SU-DHL-6 (cell line): ENCODE data around the gene CEP350.
"Not testable (repeated sequence)": the region's sequence is repeated elsewhere in the genome, so short reads cannot be mapped to it uniquely, and the experiment has no call there.

Experiments used
- H2AFZ ChIP-seq: fragments of 200-600 bp; sonication (generic); 2 replicates; pipeline ENCODE4 v1.6.1; 2014; ENCODE audit warnings: low read depth, mild to moderate bottlenecking, moderate library complexity, mixed read lengths, antibody characterized with exemption, low read length; ENCODE audit not compliant: severe bottlenecking
- H3F3A ChIP-seq: fragments of 200-600 bp; shearing (Covaris generic); 2 replicates; pipeline ENCODE4 v1.6.0; 2016; ENCODE audit warnings: antibody characterized with exemption, mild to moderate bottlenecking; ENCODE audit not compliant: insufficient read depth
- H3K27ac ChIP-seq: fragments of 200-600 bp; sonication (generic); 2 replicates; pipeline ENCODE4 v1.5.1; 2016; ENCODE audit warnings: low read depth, mild to moderate bottlenecking, low read length, moderate library complexity, mixed read lengths
- H3K27me3 ChIP-seq: fragments of 200-600 bp; sonication (generic), shearing (Covaris generic); 2 replicates; pipeline ENCODE4 v1.6.0; 2014; ENCODE audit warnings: mild to moderate bottlenecking, low read length
- H3K36me3 ChIP-seq: fragments of 200-600 bp; sonication (generic); 2 replicates; pipeline ENCODE4 v1.6.1; 2014; ENCODE audit warnings: mild to moderate bottlenecking, low read length, mixed read lengths
- H3K4me2 ChIP-seq: fragments of 300-600, 200-600 bp; shearing (Covaris generic), sonication (generic); 2 replicates; pipeline ENCODE4 v1.6.0; 2014; ENCODE audit warnings: low read length, low read depth, mild to moderate bottlenecking; ENCODE audit not compliant: poor library complexity, severe bottlenecking
- H3K4me3 ChIP-seq: fragments of 200-600 bp; sonication (generic); 2 replicates; pipeline ENCODE4 v1.5.1; 2014; ENCODE audit warnings: antibody characterized with exemption, low read length, mild to moderate bottlenecking, mixed read lengths; ENCODE audit not compliant: insufficient read depth, poor library complexity, severe bottlenecking
- H3K79me2 ChIP-seq: fragments of 200-600 bp; sonication (generic); 2 replicates; pipeline ENCODE4 v1.6.1; 2014; ENCODE audit warnings: mild to moderate bottlenecking, low read length, moderate library complexity; ENCODE audit not compliant: insufficient read depth
- H3K9ac ChIP-seq: fragments of 200-600 bp; sonication (generic); 2 replicates; pipeline ENCODE4 v1.7.0; 2014; ENCODE audit warnings: mild to moderate bottlenecking, low read length
- H3K9me2 ChIP-seq: fragments of 200-600 bp; sonication (generic); replicated peaks from 2 replicates; pipeline ENCODE4 v1.6.1; 2014; ENCODE audit warnings: low read length; ENCODE audit not compliant: insufficient read depth
- H3K9me3 ChIP-seq: fragments of 200-600 bp; sonication (generic); 2 replicates; pipeline ENCODE4 v1.6.1; 2014; ENCODE audit warnings: low read length, mixed read lengths; ENCODE audit not compliant: insufficient read depth
- H4K20me1 ChIP-seq: fragments of 200-600 bp; sonication (generic); 2 replicates; pipeline ENCODE4 v1.6.1; 2014; ENCODE audit warnings: low read depth, mild to moderate bottlenecking, antibody characterized with exemption, low read length, moderate library complexity, mixed read lengths
- EZH2phosphoT487 ChIP-seq: fragments of 200-600 bp; sonication (generic), shearing (Covaris generic); conservative IDR thresholded peaks from 2 replicates; pipeline ENCODE4 v1.6.1; 2018; ENCODE audit warnings: mild to moderate bottlenecking, antibody characterized with exemption, low read length, moderate library complexity, mixed read lengths
- TF ChIP-seq, protein P1 (sequence below): fragments of 200-600 bp; sonication (generic); IDR thresholded peaks from one replicate; pipeline ENCODE4 v1.5.1; 2017; ENCODE audit warnings: antibody characterized with exemption, mild to moderate bottlenecking, low read length, moderate library complexity; ENCODE audit not compliant: insufficient read depth, poor library complexity, severe bottlenecking

The CEP350 gene

GRCh38 chr1:180000575-180000974 is 46.0 kb downstream of the CEP350 start:
- Histone ChIP-seq H3K79me2 (no peaks in the 10 kb centered on the region), H2AFZ (no peak overlapping the region), H3F3A (peaks cover 11% of the 10 kb centered on the region; the same call in 1 of the 2 replicates), H3K4me2 (no peak overlapping the region), H3K4me3 (no peak overlapping the region), H3K9ac (no peak overlapping the region), H3K27me3 (no peaks in the 10 kb centered on the region), H4K20me1 (no peaks in the 10 kb centered on the region), H3K36me3 (peaks cover 21% of the 10 kb centered on the region), H3K9me3 (no peaks in the 10 kb centered on the region), H3K9me2 (no peaks in the 10 kb centered on the region), H3K27ac (no peak overlapping the region)
- TF ChIP-seq, protein P1, sequence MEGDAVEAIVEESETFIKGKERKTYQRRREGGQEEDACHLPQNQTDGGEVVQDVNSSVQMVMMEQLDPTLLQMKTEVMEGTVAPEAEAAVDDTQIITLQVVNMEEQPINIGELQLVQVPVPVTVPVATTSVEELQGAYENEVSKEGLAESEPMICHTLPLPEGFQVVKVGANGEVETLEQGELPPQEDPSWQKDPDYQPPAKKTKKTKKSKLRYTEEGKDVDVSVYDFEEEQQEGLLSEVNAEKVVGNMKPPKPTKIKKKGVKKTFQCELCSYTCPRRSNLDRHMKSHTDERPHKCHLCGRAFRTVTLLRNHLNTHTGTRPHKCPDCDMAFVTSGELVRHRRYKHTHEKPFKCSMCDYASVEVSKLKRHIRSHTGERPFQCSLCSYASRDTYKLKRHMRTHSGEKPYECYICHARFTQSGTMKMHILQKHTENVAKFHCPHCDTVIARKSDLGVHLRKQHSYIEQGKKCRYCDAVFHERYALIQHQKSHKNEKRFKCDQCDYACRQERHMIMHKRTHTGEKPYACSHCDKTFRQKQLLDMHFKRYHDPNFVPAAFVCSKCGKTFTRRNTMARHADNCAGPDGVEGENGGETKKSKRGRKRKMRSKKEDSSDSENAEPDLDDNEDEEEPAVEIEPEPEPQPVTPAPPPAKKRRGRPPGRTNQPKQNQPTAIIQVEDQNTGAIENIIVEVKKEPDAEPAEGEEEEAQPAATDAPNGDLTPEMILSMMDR, result no peak
- TF ChIP-seq EZH2phosphoT487, result no peak

DNA sequence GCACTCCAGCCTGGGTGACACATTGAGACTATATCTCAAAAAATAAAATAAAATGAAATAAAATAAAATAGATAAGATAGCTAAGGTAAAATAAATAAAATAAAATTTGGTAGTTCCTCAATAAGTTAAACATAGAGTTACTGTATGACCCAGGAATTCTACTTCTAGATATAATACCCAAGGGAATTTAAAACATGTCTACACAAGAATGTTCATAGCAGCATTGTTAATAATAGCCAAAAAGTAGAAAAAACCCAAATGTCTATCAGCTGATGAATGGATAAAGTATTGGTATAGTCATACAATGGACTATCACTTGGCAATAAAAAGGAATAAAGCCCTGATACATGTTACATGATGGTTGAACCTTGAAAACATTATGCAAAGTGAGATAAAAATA is 47.8 kb downstream of the CEP350 start:
- H2AFZ ChIP-seq, result no peak overlapping the region
- H3K79me2 ChIP-seq, result no peaks in the 10 kb centered on the region
- H3K27ac ChIP-seq, result no peak overlapping the region
- H3K9me2 ChIP-seq, result no peaks in the 10 kb centered on the region
- peaks cover 16% of the 10 kb centered on the region for H3K36me3 ChIP-seq
- no peaks in the 10 kb centered on the region for H3K27me3 ChIP-seq
- no peaks in the 10 kb centered on the region for H3K9me3 ChIP-seq
- no peak overlapping the region for H3K4me2 ChIP-seq
- peaks cover 7% of the 10 kb centered on the region; the same call in 1 of the 2 replicates for H3F3A ChIP-seq
- no peak overlapping the region for H3K9ac ChIP-seq
- H3K4me3 ChIP-seq, result no peak overlapping the region
- H4K20me1 ChIP-seq, result no peaks in the 10 kb centered on the region
- TF ChIP-seq, protein P1, result no peak
- no peak for TF ChIP-seq EZH2phosphoT487

DNA sequence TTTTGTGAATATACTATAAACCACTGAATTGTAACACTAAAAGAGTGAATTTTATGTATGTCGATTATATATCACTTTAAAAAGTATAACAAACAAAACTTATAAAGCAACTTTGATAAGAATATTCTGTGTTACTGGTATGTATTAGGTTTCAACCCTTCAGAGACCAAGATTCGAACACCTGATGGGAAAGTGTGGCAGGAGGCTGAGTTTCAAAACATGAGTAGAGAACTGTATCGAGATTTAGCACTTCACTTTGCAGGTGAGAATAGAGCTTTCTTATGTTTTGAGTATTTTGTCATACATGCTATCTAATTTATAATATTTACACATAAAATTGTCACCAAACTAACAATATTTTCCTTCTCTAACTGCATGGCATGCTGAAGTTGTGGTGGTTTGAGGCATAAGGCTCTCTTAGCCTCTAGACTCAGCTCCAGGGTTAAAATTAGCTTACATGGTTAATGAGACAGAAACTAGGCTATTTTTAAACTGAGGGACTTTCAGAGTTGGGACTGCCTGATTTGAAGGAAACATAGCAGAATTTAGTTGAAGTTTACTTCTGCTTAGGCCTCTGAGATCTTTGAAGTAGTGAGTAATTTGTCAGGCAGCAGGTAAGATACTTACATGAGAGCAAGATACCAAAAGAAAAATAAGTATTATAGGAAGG is 48.6 kb downstream of the CEP350 start:
- H3K27me3 ChIP-seq, result no peaks in the 10 kb centered on the region
- H3K36me3 ChIP-seq, result peaks cover 11% of the 10 kb centered on the region
- H4K20me1 ChIP-seq, result no peaks in the 10 kb centered on the region
- no peaks in the 10 kb centered on the region for H3K9me2 ChIP-seq
- no peaks in the 10 kb centered on the region for H3K79me2 ChIP-seq
- H3K4me3 ChIP-seq, result no peak overlapping the region
- no peak overlapping the region for H3K27ac ChIP-seq
- TF ChIP-seq, protein P1, result no peak
- TF ChIP-seq EZH2phosphoT487, result no peak
- H3K9me3 ChIP-seq, result no peaks in the 10 kb centered on the region
- no peak overlapping the region for H2AFZ ChIP-seq
- H3K9ac ChIP-seq, result no peak overlapping the region
- H3F3A ChIP-seq, result peaks cover 7% of the 10 kb centered on the region; the same call in 1 of the 2 replicates
- H3K4me2 ChIP-seq, result no peak overlapping the region

- H3K36me3 ChIP-seq, result not testable (repeated sequence)
These were observed 52.2 kb downstream of the CEP350 start for GRCh38 chr1:180006762-180007161.

More at GRCh38 chr1:180006762-180007161, 52.2 kb downstream of the CEP350 start:
- H3K4me2 ChIP-seq, H3K79me2 ChIP-seq, H2AFZ ChIP-seq, H3K4me3 ChIP-seq, H3K27ac ChIP-seq, H4K20me1 ChIP-seq, H3F3A ChIP-seq, H3K27me3 ChIP-seq, H3K9ac ChIP-seq, H3K9me3 ChIP-seq, H3K9me2 ChIP-seq: not testable (repeated sequence)
